ENCODE results near the gene DENND5A. TPM values are rescaled to one million over a fixed set of nuclear protein-coding genes. Genes with fewer than 3 reads are reported as not detected.
A peak's percentile ranks its signal among the peaks of the same experiment; 100 is the strongest.
"Not testable (repeated sequence)": the region's sequence is repeated elsewhere in the genome, so short reads cannot be mapped to it uniquely, and the experiment has no call there.

DENND5A gene
- total RNA-seq, 1 donor from 2014 or later = 130 TPM

DNA sequence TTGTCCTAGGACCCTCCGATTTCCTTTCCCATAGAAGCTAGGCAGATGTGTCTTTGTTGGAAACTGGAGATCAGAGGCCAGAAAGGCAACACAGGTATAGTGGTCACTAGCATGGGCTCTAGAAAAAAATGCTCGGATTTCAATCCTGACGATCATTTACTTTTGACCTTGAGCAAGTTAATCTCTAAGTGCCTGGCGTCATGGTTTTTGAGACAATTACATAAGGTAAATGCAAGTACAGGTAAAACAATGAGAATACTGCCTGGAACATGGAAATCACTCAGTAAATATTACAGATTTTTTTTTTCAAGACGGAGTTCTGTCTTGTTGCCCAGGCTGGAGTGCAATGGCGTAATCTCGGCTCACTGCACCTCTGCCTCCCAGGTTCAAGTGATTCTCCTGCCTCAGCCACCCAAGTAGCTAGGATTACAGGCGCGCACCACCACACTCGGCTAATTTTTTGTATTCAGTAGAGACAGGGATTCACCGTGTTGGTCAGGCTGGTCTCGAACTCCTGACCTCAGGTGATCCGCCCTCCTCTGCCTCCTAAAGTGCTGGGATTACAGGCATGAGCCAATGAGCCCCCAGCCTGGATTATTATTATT lies 1.1 kb upstream of the DENND5A start:
- DNase-seq (ENCODE audit: low read depth in 2 of 2) = no peak

DNA sequence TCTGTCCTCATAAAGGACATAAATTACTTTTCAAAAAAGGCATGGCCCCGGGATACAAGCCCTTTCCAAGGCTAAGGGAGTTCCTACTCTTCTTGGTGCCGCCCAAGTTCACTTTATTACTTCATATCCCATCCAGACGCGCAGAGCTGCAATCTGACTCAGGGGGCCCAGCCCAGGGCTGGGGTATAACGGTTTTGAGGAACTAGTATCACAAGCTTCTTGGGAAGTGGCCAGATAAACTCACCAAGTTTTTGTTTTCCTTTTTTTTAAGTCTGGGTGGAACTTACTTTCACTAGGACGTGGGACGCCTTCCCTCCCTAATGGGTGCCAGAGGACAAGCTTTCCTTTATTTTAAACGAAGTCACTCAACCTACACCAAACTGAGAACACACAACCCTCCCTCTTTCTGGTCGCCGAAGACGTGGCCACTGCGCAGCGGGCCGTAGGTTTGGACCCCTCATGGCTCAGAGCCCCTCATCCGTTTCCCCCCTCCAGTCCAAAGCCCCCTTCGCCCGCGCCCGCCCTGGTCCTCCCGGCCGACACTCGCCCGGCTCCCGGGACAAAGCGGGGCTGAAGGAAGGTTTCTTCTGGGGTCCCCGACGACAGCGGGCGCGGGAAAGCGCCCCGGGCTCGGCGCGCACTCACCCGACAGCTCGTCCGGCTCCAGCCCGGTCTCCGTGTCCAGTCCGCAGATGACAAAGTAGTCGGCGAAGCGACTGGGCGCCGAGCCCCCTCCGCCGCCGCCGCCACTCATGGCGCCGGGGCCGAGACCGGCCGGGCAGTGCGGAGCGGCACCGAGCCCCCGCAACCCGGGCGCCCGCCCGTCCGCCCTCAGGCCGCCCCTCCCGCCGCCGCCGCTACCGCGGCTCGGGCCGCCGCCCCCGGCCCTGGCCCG lies 587 bp downstream of the DENND5A start:
- peak in 1 of 2 donors; percentile 82 for DNase-seq (ENCODE audit: low read depth in 2 of 2)

DNA sequence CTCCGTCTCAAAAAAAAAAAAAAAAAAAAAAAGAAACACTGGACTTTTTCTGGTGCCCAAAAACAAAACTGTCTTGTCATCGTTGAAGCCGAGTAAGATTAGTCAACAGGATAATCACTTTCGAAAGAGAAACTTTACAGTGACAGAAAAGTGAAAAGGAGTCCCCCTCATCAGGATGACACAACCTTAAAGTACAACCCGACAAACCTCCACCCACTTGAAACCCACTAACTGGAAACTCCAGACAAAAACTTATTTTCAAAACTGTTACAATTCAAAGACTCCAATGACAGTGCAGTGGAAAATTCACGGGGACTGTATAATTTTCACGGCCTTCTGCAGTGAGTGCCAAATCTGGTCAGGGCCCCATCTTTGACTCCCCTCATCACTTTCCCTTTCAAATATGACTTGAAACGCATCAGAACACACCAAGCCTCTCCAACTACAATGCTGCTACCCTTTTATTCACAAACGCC lies 1.3 kb downstream of the DENND5A start:
- DNase-seq (ENCODE audit: low read depth in 2 of 2) = peak in 1 of 2 donors; percentile 26

DNA sequence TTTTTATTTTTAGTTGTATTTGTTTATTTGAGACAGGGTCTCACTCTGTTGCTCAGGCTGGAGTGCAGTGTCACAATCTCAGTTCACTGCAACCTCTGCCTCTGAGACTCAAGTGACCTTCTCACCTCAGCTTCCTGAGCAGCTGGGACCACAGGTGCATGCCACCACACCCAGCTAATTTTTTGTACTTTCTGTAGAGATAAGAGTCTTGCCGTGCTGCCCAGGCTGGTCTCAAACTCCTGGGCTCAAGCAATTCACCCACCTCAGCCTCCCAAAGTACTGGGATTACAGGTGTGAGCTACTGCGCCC lies 4.4 kb downstream of the DENND5A start:
- not testable (repeated sequence) for DNase-seq (ENCODE audit: low read depth in 2 of 2)

DNA sequence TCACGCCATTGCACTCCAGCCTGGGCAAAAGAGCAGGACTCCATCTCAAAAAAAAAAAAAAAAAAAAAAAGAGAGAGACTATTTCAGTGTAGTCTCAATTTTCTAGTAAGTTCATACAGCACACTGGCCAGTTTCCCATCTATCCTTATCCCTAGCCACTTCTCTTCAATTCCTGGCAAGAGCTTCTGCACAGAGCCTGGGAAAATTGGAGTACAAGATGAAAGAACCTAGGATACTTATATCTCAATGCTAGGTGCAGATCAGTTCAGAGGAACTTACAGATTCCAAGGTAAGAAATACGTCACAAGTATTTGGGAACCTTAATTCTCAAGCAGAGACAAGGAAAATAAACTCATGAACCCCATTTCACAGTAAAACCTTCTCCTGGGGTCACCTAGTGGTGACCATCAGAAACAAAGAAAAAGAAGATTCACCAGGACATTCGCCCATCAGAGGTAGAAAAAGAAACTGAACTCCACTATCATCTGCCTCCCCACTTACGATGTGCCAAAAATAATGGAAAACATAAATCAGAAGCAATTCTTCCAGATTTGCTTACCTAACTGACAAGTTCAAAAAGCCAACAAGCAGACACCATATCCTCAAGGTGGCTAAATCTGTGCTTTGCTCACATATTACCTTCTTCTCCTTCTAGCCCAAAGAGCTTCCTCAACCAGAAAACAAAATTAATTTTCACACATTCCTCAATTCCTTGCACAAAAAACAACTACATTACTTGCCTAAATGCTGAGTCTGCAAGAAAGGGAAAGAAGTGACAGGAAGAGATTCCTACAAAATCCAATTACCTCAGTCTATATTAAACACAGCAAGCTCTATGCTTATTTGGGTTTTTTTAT lies 4.9 kb downstream of the DENND5A start:
- DNase-seq (ENCODE audit: low read depth in 2 of 2) = no peak

DNA sequence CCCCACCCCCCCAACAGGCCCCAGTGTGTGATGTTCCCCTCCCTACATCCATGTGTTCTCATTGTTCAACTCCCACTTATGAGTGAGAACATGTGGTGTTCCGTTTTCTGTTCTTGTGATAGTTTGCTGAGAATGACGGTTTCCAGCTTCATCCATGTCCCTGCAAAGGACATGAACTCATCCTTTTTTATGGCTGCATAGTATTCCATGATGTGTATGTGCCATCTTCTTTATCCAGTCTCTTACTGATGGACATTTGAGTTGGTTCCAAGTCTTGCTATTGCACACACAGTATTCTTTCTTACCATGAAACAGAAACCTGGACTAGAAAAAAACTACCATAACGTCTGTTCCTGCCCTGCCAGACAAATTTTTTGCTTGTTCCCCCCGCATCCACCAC lies 6.9 kb downstream of the DENND5A start:
- not testable (repeated sequence) for DNase-seq (ENCODE audit: low read depth in 2 of 2)

DNA sequence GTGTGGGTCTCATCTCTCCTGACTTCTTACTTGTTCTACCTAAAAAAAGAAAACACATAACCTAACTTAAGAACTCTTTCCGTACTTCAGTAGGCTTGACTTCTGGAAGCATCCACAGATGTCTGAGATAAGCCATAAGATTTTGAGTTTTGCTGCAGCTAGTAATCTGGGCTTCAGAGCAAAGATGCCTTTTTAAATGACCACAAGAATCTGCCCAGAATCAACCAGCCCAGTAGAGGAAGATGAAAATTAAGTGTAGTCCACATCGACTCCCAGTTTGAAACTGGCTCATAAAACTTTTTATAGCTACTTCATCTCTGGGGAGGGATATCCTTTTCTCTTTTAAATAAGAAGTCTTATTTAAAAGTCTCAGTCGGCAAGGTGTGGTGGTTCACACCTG lies 10.7 kb downstream of the DENND5A start:
- DNase-seq (ENCODE audit: low read depth in 2 of 2) = no peak

DNA sequence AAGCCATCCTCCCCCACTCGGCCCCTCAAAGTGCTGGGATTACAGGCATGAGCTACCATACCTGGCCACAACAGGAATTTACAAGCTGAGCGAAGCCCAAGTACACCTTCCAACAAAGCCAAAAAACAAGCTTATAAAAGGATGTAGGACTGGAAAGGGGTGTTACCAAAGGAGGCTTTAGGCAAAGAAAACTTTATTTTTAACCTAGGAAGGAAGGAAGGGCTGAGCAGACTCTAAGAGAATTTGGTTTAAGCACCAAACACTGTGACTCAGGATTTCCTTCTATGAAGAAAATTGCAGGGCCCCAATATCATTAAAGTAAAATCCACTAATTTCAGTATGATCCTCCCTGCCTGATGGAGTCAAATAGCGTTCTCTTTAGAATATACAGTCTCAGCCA lies 12.1 kb downstream of the DENND5A start:
- DNase-seq (ENCODE audit: low read depth in 2 of 2) = peak in 1 of 2 donors; percentile 66

DNA sequence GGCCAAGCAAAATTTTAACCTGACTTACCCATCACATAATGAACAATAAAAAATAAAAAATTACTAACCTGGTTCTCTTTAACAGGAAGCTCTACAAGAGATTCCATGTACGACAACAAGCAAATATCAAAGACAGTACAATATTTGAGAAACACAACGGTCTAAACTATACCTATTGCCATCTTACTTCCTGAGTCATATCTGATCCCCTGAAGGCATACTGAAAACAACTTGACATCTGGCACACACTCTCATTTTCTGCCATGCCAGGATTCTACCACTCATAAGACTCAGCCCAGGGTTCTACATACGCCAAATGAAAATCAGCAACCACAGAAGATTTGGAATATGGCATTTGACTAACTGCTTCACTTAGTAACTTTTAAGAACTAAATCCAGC lies 13.8 kb downstream of the DENND5A start:
- DNase-seq (ENCODE audit: low read depth in 2 of 2) = no peak

DNA sequence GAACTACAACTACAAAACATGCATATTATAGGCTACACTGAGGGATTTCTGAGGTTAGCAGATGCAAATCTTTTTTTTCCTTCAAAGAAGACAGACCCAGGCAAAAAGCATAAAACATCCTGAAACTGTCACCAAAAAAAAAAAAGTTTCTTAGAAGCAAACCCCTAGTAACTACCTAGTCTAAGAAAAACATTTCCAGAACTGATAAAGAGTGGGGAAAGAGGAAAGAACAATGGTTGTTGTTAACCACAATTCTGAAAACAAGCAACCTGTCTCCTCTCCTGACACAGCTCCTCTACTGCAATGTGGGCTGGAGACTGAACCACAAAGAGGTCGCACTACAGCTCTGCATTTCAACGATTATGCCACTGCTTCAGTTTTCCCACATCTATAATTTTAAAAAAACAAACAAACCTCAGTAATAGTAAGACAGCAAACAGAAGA lies 15.0 kb downstream of the DENND5A start:
- DNase-seq (ENCODE audit: low read depth in 2 of 2) = peak in 1 of 2 donors; percentile 58

DNA sequence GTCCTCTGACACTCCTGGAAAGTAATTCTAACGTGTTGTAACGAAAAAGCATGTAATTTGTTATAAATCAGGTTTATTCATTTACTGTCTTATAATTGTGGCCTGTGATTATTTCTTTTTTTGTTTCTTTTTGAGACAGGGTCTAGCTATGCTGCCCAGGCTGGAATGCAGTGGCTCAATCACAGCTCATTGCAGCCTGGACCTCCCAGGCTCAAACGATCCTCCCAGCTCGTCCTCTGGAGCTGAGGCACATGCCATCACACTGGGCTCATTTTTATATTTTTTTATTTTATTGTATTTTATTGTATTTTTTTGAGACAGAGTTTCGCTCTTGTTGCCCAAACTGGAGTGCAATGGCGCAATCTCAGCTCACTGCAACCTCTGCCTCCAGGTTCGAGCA lies 15.9 kb downstream of the DENND5A start:
- DNase-seq (ENCODE audit: low read depth in 2 of 2) = no peak

DNA sequence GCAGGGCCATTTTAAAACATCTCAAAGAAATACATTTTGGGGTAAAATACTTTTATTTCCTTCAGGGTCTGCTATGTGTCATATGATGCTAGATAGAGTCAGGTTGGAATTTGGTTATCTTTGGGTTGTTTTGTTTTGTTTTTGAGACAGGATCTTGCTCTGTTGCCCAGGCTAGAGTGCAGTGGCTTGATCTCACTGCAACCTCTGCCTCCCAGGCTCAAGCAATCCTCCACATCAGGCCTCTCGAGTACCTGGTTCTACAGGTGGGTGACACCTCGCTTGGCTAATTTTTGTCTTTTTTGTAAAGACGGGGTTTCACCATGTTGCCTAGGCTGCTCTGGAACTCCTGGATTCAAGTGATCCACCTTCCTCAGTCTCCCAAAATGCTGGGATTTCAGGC lies 17.3 kb downstream of the DENND5A start:
- DNase-seq (ENCODE audit: low read depth in 2 of 2) = no peak

DNA sequence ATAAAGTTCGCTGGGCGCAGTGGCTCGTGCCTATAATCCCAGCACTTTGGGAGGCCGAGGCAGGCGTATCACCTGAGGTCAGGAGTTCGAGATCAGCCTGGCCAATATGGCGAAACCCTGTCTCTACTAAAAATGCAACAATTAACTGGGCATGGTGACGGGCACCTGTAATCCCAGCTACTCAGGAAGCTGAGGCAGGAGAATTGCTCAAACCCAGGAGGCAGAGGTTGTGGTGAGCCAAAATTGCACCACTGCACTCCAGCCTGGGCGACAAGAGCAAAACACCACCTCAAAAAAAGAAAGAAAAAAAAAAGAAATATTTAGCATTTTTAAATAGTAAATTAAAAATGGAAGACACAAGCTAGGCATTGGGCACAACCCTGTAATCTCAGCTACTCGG lies 28.9 kb downstream of the DENND5A start:
- not testable (repeated sequence) for DNase-seq (ENCODE audit: low read depth in 2 of 2)

DNA sequence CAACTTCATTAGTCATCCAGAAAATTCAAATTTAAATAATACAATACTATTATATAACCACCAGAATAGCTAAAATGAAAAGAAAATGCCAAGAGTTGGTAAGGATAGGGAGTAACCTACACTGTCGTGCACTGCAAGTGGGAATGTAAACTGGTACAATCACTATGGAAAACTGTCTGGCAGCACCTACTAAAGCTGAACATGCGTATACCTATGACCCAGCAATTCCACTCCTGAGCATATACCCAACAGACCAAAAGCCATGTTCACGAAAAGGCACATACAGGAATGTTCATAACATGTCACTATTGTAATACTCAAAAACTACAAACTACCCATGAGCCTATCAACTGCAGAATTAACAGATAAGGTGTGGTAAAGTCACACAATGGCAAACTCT lies 32.7 kb downstream of the DENND5A start:
- DNase-seq (ENCODE audit: low read depth in 2 of 2) = no peak

DNA sequence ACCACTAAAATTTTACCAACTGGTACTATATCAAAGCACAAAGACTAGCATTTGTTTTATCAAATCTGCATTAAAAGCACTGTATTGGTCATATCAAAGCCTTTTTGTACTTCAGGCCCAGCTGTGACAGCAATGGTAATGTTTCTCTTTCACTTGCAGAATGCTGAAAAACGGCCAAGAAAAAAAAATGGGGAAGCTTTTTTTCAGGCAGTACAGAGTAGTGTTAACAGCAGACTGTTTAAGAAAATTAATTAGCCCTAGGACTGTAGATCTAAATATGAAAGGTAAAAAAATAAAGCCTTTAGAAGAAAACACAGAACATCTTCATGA lies 33.3 kb downstream of the DENND5A start:
- DNase-seq (ENCODE audit: low read depth in 2 of 2) = peak; percentile 35 to 65

DNA sequence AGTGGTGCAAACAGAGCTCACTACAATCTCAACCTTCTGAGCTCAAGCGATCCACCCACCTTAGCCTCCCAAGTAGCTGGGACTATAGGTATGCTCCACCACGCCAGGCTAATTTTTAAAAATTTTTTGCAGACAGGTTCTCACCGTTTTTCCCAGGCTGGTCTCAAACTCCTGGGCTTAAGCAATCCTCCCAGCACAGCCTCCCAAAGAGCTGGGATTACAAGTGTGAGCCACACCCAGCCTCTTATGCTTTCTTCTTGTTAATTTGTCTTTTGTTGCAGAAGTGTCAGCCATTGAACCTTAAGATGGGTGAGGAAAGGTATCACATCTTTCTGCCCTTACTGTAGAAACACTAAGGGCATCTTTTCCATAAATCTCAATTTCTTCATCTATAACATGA lies 34.9 kb downstream of the DENND5A start:
- no peak for DNase-seq (ENCODE audit: low read depth in 2 of 2)

DNA sequence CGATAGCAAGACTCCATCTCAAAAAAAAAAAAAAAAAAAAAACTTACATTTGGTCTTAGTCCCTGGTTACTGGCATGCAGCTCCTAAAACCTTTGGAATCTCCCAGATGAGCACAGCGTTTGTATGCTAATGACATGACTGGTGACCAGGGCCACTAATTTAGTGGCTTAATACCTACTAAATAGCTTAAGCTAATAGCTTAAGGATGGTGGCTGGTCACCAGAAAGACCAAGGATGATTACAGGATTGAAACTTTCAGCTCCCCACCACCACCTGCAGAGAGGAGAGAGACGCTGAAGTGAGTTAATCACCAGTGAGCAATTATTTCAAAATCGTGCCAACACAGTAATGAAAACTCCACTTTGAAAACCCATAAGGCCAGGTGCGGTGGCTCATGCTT lies 37.1 kb downstream of the DENND5A start:
- DNase-seq (ENCODE audit: low read depth in 2 of 2) = no peak

DNA sequence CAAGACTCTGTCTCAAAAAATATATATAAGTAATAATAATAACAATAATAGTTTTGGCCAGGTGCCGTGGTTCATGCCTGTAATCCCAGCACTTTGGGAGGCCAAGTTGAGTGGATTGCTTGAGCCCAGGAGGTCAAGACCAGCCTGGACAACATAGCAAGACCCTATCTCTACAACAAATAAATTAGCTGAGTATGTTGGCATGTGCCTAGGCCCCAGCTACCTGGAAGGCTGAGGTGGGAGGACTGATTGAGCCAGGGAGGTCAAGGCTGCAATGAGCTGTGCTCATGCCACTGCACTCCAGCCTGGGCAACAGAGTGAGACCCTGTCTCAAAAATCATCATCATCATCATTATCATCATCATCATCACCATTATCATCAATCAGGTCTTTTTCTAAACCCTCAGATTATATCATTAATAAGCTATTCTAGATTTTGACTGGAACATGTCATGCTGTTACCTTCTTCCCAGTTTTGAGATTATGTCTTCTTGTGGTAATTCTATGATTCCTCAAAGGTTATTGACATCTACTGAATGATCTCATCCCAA lies 39.3 kb downstream of the DENND5A start:
- DNase-seq (ENCODE audit: low read depth in 2 of 2) = no peak

DNA sequence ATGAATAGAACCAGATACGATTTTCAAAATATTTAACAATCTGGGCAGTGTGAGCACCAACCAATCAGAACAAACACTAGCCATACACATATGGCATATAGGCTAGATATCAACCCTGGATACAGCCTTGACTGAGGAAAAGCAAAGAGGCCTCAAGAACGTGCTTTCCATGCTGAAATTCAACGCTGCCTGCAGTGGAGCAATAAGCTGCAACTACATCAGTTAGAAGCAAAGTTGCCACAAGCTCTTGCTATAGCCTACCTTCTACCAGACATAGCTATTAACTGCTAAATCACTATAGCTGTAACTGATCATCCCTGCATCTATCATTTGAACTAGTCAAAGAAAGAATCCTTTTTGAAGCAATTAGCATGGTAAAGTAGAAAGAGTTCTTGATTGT lies 42.5 kb downstream of the DENND5A start:
- DNase-seq (ENCODE audit: low read depth in 2 of 2) = no peak

DNA sequence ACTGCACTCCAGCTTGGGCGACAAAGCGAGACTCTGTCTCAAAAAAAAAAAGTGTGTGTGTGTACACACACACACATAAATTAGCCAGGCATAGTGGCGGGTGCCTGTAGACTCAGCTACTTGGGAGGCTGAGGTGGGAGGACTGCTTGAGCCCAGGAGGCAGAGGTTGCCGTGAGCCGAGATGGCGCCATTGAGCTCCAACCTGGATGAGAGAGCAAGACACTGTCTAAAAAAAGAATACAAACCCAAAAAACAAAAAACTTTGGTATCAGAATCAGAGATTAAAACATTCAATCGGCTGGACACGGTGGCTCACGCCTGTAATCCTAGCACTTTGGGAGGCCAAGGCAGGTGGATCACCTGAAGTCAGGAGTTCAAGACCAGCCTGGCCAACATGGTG lies 44.3 kb downstream of the DENND5A start:
- DNase-seq (ENCODE audit: low read depth in 2 of 2) = not testable (repeated sequence)

DNA sequence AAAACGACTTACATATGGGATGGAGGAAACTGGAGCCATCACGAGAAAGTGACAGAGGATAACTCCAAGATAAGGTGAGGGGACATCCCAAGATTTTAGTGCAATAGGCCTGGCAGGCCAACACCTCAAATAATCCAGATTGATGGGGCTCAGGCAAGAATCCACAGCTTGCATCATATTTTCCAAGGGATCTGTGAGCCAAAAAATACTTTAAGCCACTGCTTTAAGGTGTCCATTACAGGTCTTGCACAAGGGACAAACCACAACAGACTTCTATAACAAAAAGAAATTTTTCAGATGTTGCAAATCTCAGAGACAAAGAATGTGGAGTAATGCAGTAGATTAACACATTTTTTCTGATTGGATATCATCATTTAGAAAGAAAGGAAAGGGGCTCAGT lies 45.6 kb downstream of the DENND5A start:
- no peak for DNase-seq (ENCODE audit: low read depth in 2 of 2)

DNA sequence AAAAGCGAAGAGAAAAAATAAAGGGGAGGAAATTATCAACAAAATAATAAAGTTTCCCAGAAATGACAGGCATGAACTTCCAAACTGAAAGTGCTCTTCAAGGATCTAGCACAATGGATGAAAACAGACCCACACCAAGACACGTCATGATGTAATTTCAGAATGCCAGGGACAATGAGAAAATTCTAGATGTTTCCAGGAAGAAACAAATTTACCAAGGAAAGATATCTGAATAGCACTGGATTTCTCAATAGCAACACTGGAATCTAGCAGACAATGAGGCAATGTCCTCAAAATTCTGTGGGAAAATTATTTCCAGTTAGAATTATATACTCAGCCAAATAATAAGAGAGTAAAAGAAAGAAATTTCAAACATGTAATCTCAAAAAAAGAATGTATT lies 46.0 kb downstream of the DENND5A start:
- DNase-seq (ENCODE audit: low read depth in 2 of 2) = peak in 1 of 2 donors; percentile 21

All from dermis microvascular lymphatic vessel endothelial cell (primary cell).